ENCODE results near the gene E2F8. TPM values are rescaled to one million over a fixed set of nuclear protein-coding genes. Genes with fewer than 3 reads are reported as not detected.

Gene E2F8
- total and polyA plus RNA-seq, 2 donors from 2014 or later = 0.66 TPM; not detected in 1

DNA sequence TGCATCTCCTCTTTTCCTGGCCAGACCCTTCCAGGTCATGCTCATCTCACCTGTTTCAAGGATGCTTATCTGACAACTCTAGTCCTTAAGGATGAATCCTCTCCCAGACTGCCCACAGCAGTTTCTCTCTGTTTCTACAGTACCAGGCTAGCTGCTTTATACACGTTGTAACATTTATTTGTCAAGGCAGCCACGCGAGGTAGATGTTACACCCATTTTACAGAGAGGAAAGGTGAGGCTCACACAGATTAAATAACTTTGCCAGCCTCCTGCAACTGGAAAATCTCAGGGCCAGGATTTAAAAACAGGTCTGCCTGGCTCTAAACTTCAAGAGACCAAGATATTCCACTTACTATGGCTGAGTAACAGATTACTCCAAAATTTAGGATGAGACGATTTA, 45.7 kb upstream of the E2F8 start:
- Histone ChIP-seq H3K4me3 (ENCODE audit: low read length in 3 of 3) (no peak overlapping the region), H3K4me1 (ENCODE audit: control insufficient read depth in 2 of 3, insufficient read depth in 2 of 3, low read depth in 1 of 3, low read length in 3 of 3) (no peaks in the 10 kb centered on the region), H3K27ac (ENCODE audit: low read depth in 2 of 2, low read length in 2 of 2) (no peak overlapping the region), H3K27me3 (ENCODE audit: control insufficient read depth, insufficient read depth, low read length) (no peaks in the 10 kb centered on the region), H3K36me3 (ENCODE audit: control insufficient read depth in 2 of 3, insufficient read depth in 3 of 3, low read length in 3 of 3) (no peaks in the 10 kb centered on the region), H3K9me3 (ENCODE audit: control insufficient read depth in 2 of 3, insufficient read depth in 1 of 3, low read length in 3 of 3) (no peaks in the 10 kb centered on the region), H3K9ac (ENCODE audit: low read length in 3 of 3) (no peak overlapping the region)
- FAIRE-seq (no peak), DNase-seq (no peak)
- TF ChIP-seq, protein P1, sequence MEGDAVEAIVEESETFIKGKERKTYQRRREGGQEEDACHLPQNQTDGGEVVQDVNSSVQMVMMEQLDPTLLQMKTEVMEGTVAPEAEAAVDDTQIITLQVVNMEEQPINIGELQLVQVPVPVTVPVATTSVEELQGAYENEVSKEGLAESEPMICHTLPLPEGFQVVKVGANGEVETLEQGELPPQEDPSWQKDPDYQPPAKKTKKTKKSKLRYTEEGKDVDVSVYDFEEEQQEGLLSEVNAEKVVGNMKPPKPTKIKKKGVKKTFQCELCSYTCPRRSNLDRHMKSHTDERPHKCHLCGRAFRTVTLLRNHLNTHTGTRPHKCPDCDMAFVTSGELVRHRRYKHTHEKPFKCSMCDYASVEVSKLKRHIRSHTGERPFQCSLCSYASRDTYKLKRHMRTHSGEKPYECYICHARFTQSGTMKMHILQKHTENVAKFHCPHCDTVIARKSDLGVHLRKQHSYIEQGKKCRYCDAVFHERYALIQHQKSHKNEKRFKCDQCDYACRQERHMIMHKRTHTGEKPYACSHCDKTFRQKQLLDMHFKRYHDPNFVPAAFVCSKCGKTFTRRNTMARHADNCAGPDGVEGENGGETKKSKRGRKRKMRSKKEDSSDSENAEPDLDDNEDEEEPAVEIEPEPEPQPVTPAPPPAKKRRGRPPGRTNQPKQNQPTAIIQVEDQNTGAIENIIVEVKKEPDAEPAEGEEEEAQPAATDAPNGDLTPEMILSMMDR (IDR thresholded peaks at IDR 0.05; ENCODE audit: borderline replicate concordance, extremely low read depth, insufficient read depth) = no peak
- intact Hi-C loops (cut with DNase I) = no loop called here

DNA sequence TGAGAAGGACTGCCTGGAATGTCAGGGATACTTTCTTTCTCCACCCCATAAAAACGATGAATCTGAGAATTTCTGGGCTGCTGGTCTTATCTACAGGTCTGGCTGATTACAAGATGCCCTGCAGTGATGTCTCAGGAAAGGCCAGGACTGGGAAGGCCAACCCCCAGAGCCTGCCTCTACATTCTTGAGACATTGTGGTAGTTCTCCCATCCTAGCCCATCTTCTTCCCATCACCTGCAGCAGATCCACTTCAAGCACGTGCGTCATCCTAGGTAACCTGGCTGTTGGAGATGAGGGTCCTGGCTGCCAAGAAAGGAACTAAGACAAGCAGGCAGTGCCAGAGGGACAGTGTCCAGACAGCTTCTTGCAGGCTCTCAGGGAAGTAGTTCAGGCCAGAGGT, 44.1 kb upstream of the E2F8 start:
- DNase-seq (no peak), FAIRE-seq (no peak)
- TF ChIP-seq, protein P1 (IDR thresholded peaks at IDR 0.05; ENCODE audit: borderline replicate concordance, extremely low read depth, insufficient read depth) = no peak
- no peak overlapping the region for H3K4me3 ChIP-seq (ENCODE audit: low read length in 3 of 3)
- H3K4me1 ChIP-seq (ENCODE audit: control insufficient read depth in 2 of 3, insufficient read depth in 2 of 3, low read depth in 1 of 3, low read length in 3 of 3) = no peaks in the 10 kb centered on the region
- no peak overlapping the region for H3K9ac ChIP-seq (ENCODE audit: low read length in 3 of 3)
- H3K36me3 ChIP-seq (ENCODE audit: control insufficient read depth in 2 of 3, insufficient read depth in 3 of 3, low read length in 3 of 3) = no peaks in the 10 kb centered on the region
- H3K27me3 ChIP-seq (ENCODE audit: control insufficient read depth, insufficient read depth, low read length) = no peaks in the 10 kb centered on the region
- no peak overlapping the region for H3K27ac ChIP-seq (ENCODE audit: low read depth in 2 of 2, low read length in 2 of 2)
- intact Hi-C loops (cut with DNase I) = no loop called here
- no peaks in the 10 kb centered on the region for H3K9me3 ChIP-seq (ENCODE audit: control insufficient read depth in 2 of 3, insufficient read depth in 1 of 3, low read length in 3 of 3)

DNA sequence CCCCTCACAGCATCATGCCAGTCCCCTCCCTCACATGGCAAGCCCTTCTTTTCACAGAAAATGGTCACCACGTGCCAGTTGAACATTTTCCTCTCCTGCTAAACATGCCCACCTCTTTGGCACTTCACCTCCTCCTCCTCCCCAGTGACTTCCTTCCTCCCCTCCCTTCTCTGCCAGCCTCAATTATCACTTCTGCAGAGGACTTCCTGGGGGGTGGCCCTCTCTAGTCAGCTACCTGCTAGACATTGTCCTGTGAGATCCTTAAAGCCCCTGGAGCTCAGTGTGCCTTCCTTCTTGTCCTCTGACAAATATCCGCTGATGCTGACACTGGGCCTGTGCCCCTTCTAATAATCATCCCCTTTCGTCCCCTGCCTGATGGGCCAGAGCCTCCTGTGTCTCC, 43.2 kb upstream of the E2F8 start:
- intact Hi-C loops (cut with DNase I) = no loop called here
- Histone ChIP-seq H3K4me1 (ENCODE audit: control insufficient read depth in 2 of 3, insufficient read depth in 2 of 3, low read depth in 1 of 3, low read length in 3 of 3) (no peaks in the 10 kb centered on the region), H3K9me3 (ENCODE audit: control insufficient read depth in 2 of 3, insufficient read depth in 1 of 3, low read length in 3 of 3) (no peaks in the 10 kb centered on the region), H3K36me3 (ENCODE audit: control insufficient read depth in 2 of 3, insufficient read depth in 3 of 3, low read length in 3 of 3) (no peaks in the 10 kb centered on the region), H3K27ac (ENCODE audit: low read depth in 2 of 2, low read length in 2 of 2) (no peak overlapping the region), H3K27me3 (ENCODE audit: control insufficient read depth, insufficient read depth, low read length) (no peaks in the 10 kb centered on the region), H3K4me3 (ENCODE audit: low read length in 3 of 3) (no peak overlapping the region), H3K9ac (ENCODE audit: low read length in 3 of 3) (no peak overlapping the region)
- DNase-seq (no peak), FAIRE-seq (no peak)
- TF ChIP-seq, protein P1 (IDR thresholded peaks at IDR 0.05; ENCODE audit: borderline replicate concordance, extremely low read depth, insufficient read depth) = no peak

DNA sequence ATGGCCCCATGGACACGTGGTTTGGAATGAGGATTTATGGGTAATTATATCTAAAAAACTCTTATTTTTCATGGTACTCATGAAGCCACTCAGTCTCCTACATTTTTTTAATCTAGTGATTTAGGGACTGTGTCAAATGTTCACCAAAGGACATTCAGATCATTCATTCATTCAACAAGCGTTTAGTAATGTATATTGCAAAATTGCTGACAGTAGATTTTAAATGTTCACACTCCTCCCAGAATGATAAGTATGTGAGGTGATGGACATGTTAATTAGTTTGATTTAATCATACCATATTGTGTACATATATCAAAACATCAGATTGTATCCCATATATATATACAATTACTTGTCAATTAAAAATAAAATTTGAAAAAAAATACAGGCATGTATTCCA, 40.8 kb upstream of the E2F8 start:
- no peaks in the 10 kb centered on the region for H3K9me3 ChIP-seq (ENCODE audit: control insufficient read depth in 2 of 3, insufficient read depth in 1 of 3, low read length in 3 of 3)
- intact Hi-C loops (cut with DNase I) = no loop called here
- no peak overlapping the region for H3K9ac ChIP-seq (ENCODE audit: low read length in 3 of 3)
- H3K27ac ChIP-seq (ENCODE audit: low read depth in 2 of 2, low read length in 2 of 2) = no peak overlapping the region
- H3K4me1 ChIP-seq (ENCODE audit: control insufficient read depth in 2 of 3, insufficient read depth in 2 of 3, low read depth in 1 of 3, low read length in 3 of 3) = no peaks in the 10 kb centered on the region
- DNase-seq = no peak
- H3K36me3 ChIP-seq (ENCODE audit: control insufficient read depth in 2 of 3, insufficient read depth in 3 of 3, low read length in 3 of 3) = no peaks in the 10 kb centered on the region
- FAIRE-seq = no peak
- no peaks in the 10 kb centered on the region for H3K27me3 ChIP-seq (ENCODE audit: control insufficient read depth, insufficient read depth, low read length)
- no peak overlapping the region for H3K4me3 ChIP-seq (ENCODE audit: low read length in 3 of 3)
- TF ChIP-seq, protein P1 (IDR thresholded peaks at IDR 0.05; ENCODE audit: borderline replicate concordance, extremely low read depth, insufficient read depth) = no peak

Measured in kidney (tissue), 14 donors.